Activated CD4-positive, CD25-positive, alpha-beta regulatory T cell treated with anti-CD3 and anti-CD28 coated beads, Interleukin-2, amount 50 U/mL, for 24 hours (primary cell): ENCODE results near the gene F2RL3.
"Not testable (repeated sequence)": the region's sequence is repeated elsewhere in the genome, so short reads cannot be mapped to it uniquely, and the experiment has no call there.

Experiments used
- ATAC-seq, 2 donors: fragments of 150-1000 bp; cut with Tn5 transposase; one replicate each; pipeline ENCODE4 v1.10.0; 2021; ENCODE audit warnings: mild to moderate bottlenecking in 1 of 2, moderate library complexity in 1 of 2

Gene F2RL3

DNA sequence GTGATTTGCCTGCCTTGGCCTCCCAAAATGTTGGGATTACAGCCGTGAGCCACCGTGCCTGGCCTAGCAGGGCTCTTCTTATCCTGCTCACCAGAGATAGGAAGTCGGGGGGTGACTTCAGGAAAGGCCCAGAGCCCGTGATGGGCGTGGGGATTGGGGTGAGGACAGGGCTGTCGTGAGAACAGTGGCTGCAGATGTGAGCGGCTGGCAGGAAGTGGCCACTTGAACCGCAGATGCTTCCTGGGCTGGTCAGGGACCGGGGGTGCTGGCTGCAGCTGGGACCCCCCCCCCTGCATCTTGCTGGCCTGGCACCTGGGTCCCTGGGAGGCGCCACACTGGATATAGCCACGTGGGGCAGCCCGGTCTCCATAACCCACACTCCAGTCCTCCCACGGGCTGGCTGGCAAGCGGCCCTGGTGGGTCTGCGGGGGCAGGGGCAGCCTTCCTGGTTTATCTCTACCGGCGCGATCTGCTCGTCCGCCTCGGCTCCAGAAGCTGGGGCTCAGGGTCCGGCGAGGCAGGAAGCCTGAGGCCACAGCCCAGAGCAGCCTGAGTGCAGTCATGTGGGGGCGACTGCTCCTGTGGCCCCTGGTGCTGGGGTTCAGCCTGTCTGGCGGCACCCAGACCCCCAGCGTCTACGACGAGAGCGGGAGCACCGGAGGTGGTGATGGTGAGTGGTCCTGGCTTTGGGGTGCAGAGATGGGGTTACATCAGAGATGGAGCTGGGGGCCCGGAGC, at the start of gene F2RL3:
TSS of gene F2RL3 (plus strand) at position 371 of the 737 bp plus-strand sequence. CDS start at position 562, 191 bp downstream.
- peak in 1 of 2 donors; percentile 32 for ATAC-seq

GRCh38 chr19:16841391-16841926, 47.3 kb upstream of the F2RL3 start:
- ATAC-seq: no peak

DNA sequence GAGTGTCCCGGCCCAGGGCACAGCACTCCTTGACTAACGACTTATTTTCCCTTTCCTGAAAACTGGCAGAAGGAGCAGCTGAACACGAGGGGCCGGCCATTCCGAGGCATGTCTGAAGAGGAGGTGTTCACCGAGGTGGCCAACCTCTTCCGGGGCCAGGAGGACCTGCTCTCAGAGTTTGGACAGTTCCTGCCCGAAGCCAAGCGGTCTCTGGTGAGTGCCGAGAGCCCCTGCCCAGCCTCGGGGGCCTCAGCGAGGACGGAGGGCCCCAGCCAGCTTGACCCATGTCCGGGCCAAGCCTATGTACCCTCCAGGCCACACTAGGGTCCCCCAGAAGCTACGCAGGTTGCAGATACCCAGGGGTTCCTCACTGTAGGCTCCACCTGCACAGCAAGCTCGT, 41.9 kb upstream of the F2RL3 start:
- no peak for ATAC-seq

DNA sequence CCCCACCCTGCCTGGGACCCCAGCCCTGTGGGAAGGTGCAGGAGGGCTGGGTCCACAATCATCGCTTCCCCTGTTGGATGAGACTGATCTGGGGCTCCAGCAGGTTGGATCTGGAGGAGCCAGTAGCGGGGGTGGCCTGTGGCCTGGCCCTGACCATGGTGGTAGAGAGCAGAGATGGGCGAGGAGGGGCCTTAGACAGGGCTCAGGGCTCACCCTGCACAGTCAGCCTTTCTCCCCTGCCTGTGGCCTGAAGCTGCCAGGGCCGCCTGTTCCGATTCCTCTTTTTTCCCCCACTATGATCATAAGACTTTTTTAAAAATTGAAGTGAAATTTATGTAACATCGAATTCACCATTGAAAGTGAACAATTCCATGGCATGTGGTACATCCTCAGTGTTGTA, 41.4 kb upstream of the F2RL3 start:
- ATAC-seq: no peak

DNA sequence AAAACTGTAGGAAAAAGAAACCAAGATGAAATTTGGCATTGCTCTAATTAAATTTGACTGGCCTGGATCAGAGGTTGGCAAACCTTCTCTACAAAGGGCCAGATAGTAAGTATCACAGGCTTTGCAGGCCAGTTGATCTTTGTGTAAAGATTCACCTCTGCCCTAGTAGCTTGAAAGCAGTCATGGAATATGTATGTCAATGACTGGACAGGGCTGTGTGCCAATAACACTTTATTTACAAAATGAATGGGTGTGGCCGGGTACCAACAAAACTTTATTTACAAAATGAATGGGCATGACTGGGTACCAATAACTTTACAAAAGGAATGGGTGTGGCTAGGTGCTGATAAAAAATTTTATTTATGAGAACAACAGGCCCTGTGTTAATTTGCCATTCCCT, 39.6 kb upstream of the F2RL3 start:
- ATAC-seq: no peak

- no peak for ATAC-seq
Observed at GRCh38 chr19:16850133-16850532, 38.7 kb upstream of the F2RL3 start.

GRCh38 chr19:16851031-16851712, 37.6 kb upstream of the F2RL3 start:
- no peak for ATAC-seq

GRCh38 chr19:16853066-16853465, 35.7 kb upstream of the F2RL3 start:
- ATAC-seq: no peak

DNA sequence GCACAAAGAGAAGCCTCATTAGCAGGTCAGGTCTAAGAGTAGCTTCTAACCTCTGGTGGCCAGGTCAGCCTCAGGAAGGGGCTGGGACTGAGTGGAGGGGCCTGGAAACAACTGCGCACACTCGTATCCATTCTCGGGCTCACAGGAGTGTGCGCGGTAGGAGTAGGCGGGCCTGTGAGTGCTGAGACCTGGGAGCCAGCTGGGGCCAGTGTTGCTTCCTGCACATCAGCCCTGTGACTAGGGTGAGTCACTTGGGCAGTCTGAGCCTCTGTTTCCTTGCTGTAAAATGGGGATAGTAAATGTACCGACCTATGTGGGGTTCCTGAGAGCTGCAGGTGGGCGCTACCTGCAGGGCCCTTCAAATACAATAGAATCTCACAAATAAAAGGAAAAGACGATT, 32.7 kb upstream of the F2RL3 start:
- no peak for ATAC-seq

GRCh38 chr19:16859626-16860025, 29.2 kb upstream of the F2RL3 start:
- ATAC-seq: no peak

DNA sequence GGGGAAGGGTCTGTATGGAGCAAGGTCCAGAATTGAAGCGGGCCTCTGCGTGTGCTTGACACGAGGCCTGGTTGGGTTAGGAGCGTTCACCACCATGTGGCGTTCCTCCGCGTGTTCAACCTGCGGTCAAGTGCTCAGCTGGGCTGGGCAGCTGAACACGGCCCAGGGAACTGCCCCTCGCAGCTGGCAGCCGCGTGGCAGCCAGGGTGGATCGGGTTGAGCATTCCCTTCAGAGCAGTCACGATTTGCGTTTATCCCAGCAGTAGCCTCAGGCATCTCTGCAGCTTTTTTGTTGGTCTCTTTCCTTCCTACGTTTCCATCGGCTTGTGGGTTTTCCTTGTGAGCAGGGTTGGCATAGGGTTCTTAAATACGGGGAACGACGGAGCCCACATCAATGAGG, 28.7 kb upstream of the F2RL3 start:
- ATAC-seq: no peak

DNA sequence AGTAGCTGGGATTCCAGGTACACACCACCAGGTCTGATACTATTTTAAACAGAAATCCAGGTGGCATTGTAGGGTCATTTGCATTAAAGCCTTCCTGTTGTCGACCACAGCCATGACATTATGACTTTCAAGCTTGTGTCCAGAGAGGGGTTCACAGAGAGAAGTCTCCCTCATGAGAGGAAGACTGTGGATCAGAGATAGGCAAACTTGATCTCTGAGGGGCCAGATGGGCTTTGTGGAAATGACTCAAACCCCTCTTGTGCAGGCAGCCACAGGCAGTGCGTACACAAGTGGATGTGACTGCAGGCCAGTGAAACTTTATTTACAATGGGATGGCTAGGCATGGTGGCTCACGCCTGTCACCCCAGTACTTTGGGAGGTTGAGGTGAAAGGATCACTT, 27.8 kb upstream of the F2RL3 start:
- ATAC-seq: no peak

GRCh38 chr19:16861834-16862233, 27.0 kb upstream of the F2RL3 start:
- no peak for ATAC-seq

DNA sequence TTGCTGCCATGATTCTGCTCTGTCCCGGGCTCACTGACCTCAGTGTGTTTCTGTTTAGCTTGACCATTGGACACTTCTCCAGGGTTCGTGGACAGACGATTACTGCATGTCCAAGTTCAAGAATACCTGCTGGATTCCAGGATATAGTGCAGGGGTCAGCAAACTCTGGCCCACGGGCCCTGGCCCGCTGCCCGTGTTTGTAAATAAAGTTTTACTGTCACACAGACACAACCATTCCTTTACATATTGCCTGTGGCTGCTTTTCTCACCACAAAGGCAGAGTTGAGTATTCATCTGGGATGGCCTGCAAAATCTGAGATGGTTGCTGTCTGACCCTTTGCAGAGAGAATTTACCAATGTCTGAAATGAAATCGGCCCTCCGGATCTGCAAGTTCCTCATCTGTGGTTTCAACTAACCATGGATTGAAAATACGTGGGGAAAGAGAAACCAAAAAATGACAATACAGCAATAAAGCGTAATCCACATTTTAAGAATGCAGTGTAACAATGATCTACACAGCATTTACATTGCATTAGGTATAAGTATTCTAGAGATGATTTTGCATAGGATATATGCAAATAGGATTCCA, 25.9 kb upstream of the F2RL3 start:
- no peak for ATAC-seq

GRCh38 chr19:16867211-16867610, 21.6 kb upstream of the F2RL3 start:
- no peak for ATAC-seq

DNA sequence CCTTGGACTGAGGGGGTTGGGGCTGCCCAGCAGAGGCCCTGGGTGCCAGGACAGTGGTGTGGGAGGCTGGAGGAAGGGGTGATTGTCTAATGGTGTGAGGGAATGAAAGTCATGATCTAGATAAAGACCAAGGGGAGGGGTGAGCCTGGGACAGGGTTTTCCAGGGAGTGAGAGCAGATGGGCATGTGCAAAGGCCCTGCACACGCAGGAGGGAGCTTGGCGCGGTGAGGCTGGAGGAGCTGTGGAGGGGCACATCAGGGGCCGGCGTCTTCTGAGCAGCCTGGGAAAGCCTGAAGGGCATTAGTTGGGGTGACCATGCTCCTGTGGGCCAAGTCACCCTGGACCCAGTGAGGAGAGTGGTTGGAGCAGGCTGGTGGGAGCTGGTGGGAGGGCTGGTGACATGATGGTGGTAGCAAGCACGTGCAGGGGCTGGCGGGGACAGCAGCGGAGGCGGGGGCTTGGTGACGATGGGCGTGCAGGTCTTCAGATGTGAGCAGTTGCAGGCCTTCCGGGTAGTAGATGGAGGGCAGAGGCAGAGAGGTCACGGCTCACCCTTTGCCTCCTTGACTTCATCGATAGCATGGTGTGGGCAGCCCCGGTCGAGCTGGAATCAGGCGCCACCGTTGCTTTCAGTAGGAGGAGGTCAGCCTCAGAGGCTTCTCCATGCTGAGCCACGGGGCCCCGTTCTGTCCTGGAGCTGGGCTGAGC, 20.2 kb upstream of the F2RL3 start:
- no peak for ATAC-seq

DNA sequence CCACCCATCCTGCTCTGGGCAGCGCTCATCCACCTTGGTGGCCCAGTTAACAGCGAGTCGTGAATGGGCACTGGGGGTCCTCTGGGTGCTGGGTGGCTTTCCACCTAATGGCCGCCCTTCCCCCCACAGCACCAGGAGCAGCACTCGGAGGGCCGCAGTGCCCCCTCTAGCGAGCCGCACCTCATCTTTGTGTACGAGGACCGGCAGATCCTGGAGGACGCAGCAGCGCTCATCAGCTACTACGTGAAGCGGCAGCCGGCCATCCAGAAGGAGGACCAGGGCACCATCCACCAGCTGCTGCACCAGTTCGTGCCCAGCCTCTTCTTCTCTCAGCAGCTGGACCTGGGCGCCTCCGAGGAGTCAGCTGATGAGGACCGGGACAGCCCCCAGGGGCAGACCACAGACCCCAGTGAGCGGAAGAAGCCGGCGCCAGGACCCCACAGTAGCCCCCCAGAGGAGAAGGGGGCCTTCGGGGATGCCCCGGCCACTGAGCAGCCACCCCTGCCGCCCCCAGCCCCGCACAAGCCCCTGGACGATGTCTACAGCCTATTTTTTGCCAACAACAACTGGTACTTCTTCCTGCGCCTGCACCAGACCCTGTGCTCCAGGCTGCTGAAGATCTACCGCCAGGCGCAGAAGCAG, 19.3 kb upstream of the F2RL3 start:
- no peak for ATAC-seq

- ATAC-seq: no peak
Observed at GRCh38 chr19:16871871-16872270, 16.9 kb upstream of the F2RL3 start.

GRCh38 chr19:16872728-16873127, 16.1 kb upstream of the F2RL3 start:
- no peak for ATAC-seq

DNA sequence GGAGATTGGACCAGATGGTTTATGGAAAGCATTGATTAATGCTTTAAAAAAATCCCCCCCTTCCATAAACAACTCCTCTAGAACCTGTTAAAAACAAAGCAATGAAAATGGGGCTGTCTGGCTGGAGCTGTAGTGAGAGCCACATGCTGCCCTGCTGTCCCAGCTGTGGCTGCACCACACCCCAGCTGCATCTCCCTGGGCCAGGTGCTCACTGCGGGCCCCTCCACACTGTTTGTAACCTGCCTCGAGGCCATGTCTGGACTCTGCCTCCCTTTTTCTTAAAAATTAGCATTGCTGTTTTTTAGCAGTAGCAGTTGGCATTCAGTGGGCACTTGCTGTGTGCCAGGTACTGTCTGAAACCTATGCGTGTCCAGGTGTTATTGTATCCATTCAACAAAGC, 15.2 kb upstream of the F2RL3 start:
- no peak for ATAC-seq

- ATAC-seq: no peak
Observed at GRCh38 chr19:16874250-16874977, 14.4 kb upstream of the F2RL3 start.

GRCh38 chr19:16874978-16875299, 13.9 kb upstream of the F2RL3 start:
- not testable (repeated sequence) for ATAC-seq
